HPDE6-E6E7 (cell line): ENCODE data around the gene SMIM36.
"Not testable (repeated sequence)": the region's sequence is repeated elsewhere in the genome, so short reads cannot be mapped to it uniquely, and the experiment has no call there.

Experiments used
- DNase-seq: peaks from one replicate; pipeline ENCODE4 v3.0.0; 2011; ENCODE audit warnings: missing footprints; ENCODE audit errors: extremely low spot score

The SMIM36 gene

DNA sequence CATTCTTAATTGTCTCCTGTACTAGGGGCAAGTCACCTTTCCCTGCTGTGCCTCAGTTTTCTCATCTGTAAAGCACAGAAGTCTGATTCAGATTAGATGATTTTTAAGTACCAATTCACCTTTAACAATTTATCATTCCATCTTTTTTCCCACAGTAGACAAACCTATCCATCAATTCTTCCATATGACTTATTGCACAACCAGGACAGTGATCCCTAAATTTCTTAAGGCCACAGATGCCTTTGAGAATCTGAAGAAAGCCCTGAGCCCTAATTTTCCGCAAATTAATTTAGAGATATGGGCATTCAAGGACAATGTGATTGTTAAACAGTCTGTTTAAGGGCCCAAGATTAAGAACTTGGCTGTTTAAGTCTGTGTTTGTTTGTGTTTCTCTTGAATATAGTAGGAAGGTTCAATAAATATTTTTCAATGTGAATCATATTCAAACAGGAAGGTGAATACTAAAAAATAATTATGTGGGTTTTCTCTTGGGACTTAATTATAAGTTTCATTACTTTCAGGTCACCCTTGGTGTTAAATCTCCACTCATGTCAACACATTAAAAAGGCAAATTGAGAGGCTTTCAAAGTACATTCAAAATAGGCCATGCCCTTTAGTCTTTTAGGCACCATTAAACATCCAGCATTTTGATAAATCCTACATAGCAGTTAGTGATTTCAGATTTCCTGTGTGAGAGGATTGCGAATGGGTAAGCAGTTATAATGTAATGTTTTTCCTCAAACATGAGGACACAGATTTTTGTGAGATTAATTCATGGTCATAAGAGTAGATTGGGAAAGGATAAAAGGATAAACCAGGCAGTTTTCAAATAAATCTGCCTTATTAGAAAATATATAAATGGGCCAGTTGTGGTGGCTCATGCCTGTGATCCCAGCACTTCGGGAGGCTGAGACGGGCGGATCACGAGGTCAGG is 54.7 kb downstream of the SMIM36 start:
- no peak for DNase-seq

DNA sequence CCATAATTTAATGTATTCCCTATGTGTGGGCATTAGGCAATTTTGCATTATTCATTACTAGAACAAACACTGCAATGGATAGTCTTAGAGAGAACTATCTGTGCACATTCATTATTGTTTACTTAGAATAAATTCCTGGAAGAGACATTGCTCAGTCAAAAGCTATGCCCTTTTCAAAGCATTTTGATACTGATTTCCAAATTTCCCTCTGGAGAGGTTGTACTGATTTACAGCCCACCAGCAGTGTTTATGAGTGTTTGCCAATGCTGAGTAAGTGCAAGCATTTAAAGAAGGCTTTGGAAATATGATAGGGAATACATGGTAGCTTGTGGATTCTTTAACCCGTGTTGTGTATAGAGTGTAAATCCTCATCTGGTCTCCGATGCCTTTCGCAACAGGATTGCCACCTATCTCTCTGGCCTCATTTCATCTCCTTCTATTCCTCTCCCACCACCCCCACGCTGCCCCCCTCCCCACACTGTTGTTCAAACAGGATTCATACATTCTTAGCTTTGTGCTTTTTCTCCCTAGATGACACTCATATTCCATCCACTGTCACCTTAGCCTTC is 56.3 kb downstream of the SMIM36 start:
- DNase-seq, result no peak

DNA sequence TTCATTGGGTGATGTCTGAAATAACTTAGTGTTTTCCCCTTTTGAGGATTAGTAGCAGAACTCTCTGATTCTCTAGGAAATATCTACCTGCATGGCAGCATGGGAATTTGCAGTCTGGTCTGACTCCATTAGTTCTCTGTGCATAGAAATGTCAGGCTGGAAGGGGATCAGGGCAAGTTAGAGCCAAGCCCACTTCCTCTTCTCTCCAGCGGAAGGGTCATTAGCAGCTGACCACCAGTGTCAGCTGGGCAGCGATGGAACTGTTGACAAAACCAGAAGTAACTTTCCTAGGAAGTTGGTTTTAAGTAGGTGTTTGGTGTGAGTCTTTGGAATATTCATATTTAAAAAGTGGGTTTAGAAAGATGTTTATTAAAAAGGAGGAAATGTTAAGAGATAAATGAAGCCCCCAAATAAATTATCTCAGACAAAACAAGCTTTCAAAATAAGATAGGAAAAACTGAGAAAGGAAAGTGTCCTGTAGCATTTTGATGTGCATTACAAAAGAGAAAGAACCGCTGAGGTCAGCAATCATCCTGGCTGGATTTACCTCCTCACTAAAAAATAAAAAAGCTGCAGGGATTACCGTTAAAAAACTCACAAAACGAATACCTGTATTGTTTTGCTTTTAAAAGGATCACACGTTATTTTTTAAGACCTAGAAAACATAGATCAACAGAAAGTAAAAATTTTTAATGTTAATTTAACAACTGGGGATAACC is 57.3 kb downstream of the SMIM36 start:
- DNase-seq, result no peak

- no peak for DNase-seq
Measured at GRCh38 chr17:55452139-55452790, 59.0 kb downstream of the SMIM36 start.

- no peak for DNase-seq
Measured at GRCh38 chr17:55451758-55452138, 59.5 kb downstream of the SMIM36 start.

GRCh38 chr17:55451203-55451641 is 60.0 kb downstream of the SMIM36 start:
- DNase-seq, result no peak

DNA sequence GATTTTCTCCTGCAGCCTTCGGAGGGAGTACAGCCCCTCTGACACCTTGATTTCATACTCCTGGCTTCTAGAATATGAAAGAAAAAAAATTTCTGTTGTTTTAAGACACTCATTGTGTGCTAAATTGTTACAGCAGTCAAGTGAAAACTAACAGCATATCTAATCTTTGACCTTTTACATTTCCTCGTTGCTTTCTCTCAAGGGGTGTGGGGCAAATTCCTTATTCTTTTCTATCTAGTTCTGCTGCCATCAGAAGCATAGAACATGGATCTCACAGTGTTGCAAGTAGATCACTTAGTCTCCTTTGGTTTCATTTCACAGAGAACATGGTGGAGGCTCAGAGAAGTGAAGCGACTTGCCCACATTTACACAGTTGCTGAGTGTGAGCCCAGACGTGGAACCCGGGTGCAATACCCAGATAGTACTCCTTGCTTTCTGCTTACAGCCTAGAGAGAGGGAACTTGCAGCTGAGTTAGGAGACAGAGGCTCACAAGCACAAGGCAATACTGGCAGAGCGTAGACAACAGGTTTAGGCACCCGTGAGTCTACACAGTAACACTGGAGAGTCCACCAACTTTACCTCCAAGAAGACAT is 60.9 kb downstream of the SMIM36 start:
- DNase-seq, result no peak

GRCh38 chr17:55448681-55449080 is 62.6 kb downstream of the SMIM36 start:
- DNase-seq, result no peak

GRCh38 chr17:55446581-55447205 is 64.6 kb downstream of the SMIM36 start:
- DNase-seq, result no peak

GRCh38 chr17:55446004-55446403 is 65.2 kb downstream of the SMIM36 start:
- DNase-seq, result not testable (repeated sequence)

DNA sequence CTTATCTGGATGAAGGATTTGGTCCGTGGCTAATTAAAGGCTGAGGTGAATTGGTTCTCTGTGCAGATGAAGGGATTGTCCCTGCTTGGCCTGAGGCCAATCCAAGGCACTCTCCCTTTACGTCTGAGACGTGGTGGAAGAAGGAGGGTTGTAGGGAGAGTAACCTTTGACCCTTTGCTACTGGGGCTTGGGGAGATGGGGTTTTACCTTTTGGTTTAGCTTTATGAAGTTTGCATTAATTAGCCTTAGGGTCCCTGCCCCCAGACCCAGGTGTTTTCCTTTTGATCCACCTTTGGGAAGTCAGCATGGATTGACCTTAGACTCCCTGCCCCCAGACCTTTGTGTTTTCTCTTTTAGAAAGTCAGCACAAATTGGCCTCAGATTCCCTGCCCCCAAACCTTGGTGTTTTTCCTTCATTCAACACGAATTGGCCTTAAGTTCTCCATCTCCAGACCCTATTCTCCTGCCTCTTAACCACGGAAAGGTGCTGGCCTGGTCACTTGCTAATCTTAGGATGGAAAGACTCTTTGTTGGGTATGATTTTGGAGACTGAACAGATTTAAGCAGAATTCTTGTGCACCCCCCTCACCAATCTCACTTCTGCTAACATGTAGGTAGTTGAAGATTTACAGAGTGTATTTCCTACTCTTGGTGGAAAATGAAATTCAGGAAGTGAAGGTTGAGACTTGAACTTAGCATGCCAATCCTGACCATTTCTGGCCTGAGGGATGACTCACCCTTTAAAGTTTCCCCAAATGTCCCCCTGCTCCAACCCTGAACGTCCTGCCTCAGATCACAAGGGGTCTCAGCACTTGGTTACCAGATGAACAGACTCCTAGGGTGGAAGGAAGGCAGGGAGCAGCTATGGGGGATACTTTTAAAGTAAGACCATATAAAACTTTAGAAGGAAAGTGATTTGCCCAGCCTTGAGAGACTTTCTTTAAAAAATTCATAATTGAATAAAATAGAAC is 66.5 kb downstream of the SMIM36 start:
- no peak for DNase-seq

- DNase-seq, result no peak
Measured at GRCh38 chr17:55443904-55444303, 67.3 kb downstream of the SMIM36 start.

DNA sequence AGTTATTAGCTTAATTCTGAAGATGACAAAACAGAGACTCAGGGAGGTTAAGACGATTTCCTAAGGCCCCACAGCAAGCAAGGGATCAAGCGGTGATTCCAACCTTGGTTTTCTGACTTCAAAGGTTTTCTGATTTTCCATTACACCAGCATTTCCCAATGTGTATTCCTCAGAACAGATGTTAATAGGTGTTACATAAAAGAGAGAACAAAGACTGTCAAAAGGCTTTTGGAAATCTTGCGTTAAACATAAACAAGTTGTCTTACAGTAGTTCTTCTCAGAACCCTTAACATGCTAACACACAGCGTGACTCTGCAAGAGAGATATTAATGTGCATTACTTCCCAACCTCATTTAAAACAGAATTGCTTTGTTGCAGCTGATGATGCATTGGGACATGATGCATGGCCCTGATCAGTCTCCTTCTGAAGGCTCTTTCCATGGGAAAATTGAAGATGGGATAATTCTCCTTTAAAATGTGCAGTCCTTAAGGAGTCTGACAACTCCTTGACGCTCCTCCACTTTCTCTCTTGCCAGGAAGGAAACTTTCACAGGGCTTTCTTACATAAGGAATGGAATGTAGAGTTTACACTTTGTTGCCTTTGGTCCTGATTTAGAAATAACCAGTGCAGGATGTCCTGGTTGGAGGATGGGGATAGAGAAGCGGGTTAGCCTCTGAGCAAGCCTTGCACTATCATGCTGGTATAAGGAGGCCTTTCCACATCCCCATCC is 68.1 kb downstream of the SMIM36 start:
- DNase-seq, result no peak

- DNase-seq, result no peak
Measured at GRCh38 chr17:55442462-55442861, 68.8 kb downstream of the SMIM36 start.

- no peak for DNase-seq
Measured at GRCh38 chr17:55441544-55441943, 69.7 kb downstream of the SMIM36 start.

DNA sequence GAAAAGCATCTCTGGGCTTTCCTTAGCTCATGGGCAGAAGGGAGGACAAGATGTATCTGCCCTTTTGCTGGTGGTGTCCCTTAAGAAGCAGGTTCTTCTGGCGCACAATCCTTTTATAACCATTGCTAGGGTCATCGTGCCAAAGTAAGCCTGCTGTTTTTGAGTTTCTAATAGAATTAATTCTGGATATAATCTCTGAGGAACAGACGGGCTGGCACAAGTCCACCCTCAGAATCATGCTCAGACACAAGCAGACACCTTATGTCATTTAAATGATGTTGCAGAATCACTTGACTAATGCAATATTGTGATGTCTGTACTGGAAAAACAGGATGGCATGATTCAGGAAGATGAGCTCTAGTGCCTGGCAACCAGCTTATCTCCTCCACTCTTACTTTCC is 70.9 kb downstream of the SMIM36 start:
- DNase-seq, result no peak

DNA sequence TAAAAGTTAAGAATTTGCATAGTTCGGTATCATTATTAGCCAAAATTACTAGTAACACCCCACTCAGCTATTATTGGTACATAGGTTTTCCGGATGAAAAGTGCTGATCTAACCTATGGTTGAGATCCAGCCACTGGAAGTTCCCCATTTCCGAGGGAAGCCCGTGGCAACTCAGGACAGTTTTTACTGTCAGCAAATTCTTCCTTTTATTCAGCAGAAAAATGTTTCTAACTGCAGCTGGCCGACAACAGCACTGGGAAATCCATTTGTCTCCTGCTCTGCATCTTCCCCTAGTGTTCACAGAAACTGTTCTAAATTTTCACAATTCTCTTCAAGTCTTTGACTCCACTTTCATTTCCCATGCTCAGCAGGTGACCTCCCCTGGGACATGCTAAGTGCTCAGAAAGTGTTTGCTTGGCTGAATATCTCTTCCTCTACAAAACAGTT is 74.1 kb downstream of the SMIM36 start:
- DNase-seq, result no peak

GRCh38 chr17:55436224-55437158 is 74.8 kb downstream of the SMIM36 start:
- no peak for DNase-seq
